SK-N-SH treated with all-trans-retinoic acid at 6 μM for 48 hours (cell line): ENCODE results near the gene CHAF1A.

Experiments used
- ATAC-seq: fragments of 200-7000 bp; cut with Tn5 transposase; 3 replicates; pipeline ENCODE4 v1.9.1; 2020; ENCODE audit warnings: mild to moderate bottlenecking, moderate library complexity
- ARNTL ChIP-seq: fragments of 450-650 bp; formaldehyde crosslinking; IDR thresholded peaks from 2 replicates; pipeline ENCODE4 v1.5.0; 2020; ENCODE audit warnings: low read depth, mild to moderate bottlenecking, moderate library complexity, borderline replicate concordance
- CSDC2 ChIP-seq: fragments of 250-450 bp; sonication (Bioruptor Pico); IDR thresholded peaks from 2 replicates; pipeline ENCODE4 v1.5.0; 2020; ENCODE audit warnings: mild to moderate bottlenecking, moderate library complexity
- ESRRG ChIP-seq: fragments of 250-450 bp; sonication (Bioruptor Pico); IDR thresholded peaks from 2 replicates; pipeline ENCODE4 v1.6.1; 2021; ENCODE audit warnings: mild to moderate bottlenecking
- GLIS3 ChIP-seq: fragments of 250-450 bp; sonication (Bioruptor Pico); IDR thresholded peaks from 2 replicates; pipeline ENCODE4 v1.5.0; 2020; ENCODE audit warnings: mild to moderate bottlenecking, moderate library complexity
- ISL1 ChIP-seq: fragments of 250-450 bp; sonication (Bioruptor Pico); IDR thresholded peaks from 2 replicates; pipeline ENCODE4 v2.1.2; 2022; ENCODE audit warnings: mild to moderate bottlenecking, moderate library complexity
- OSR1 ChIP-seq: fragments of 250-450 bp; sonication (Bioruptor Pico); IDR thresholded peaks from 2 replicates; pipeline ENCODE4 v1.8.0; 2022; ENCODE audit warnings: moderate library complexity, mild to moderate bottlenecking, inconsistent platforms
- PPARA ChIP-seq: fragments of 250-450 bp; sonication (Bioruptor Pico); IDR thresholded peaks from 2 replicates; pipeline ENCODE4 v1.5.0; 2020; ENCODE audit warnings: mild to moderate bottlenecking, borderline replicate concordance
- RARB ChIP-seq: fragments of 250-450 bp; sonication (Bioruptor Pico); IDR thresholded peaks from 2 replicates; pipeline ENCODE4 v1.8.0; 2021; ENCODE audit warnings: mild to moderate bottlenecking, moderate library complexity
- SNAI2 ChIP-seq: fragments of 250-450 bp; sonication (Bioruptor Pico); IDR thresholded peaks from 2 replicates; pipeline ENCODE4 v1.5.0; 2020; ENCODE audit warnings: mild to moderate bottlenecking, moderate library complexity
- TCF4 ChIP-seq: fragments of 250-450 bp; sonication (Bioruptor Pico); IDR thresholded peaks from 2 replicates; pipeline ENCODE4 v1.8.0; 2021; ENCODE audit warnings: mild to moderate bottlenecking, moderate library complexity, borderline replicate concordance
- TOX ChIP-seq: fragments of 250-450 bp; sonication (Bioruptor Pico); IDR thresholded peaks from 2 replicates; pipeline ENCODE4 v1.8.0; 2021; ENCODE audit warnings: mild to moderate bottlenecking, moderate library complexity, borderline replicate concordance
- ZC3H10 ChIP-seq: fragments of 250-450 bp; sonication (Bioruptor Pico); IDR thresholded peaks from 2 replicates; pipeline ENCODE4 v1.5.1; 2021; ENCODE audit warnings: mild to moderate bottlenecking, moderate library complexity
- ZFP3 ChIP-seq: fragments of 250-450 bp; sonication (Bioruptor Pico); IDR thresholded peaks from 2 replicates; pipeline ENCODE4 v1.5.0; 2020; ENCODE audit warnings: mild to moderate bottlenecking, moderate library complexity
- ZFP30 ChIP-seq: fragments of 450-650 bp; formaldehyde crosslinking; IDR thresholded peaks from 2 replicates; pipeline ENCODE4 v1.5.0; 2022; ENCODE audit warnings: mild to moderate bottlenecking, moderate library complexity
- ZNF565 ChIP-seq: fragments of 450-650 bp; formaldehyde crosslinking; conservative IDR thresholded peaks from 2 replicates; pipeline ENCODE4 v1.5.0; 2020; ENCODE audit warnings: low read depth, mild to moderate bottlenecking, moderate library complexity
- ZNF70 ChIP-seq: fragments of 450-650 bp; formaldehyde crosslinking; IDR thresholded peaks from 2 replicates; pipeline ENCODE4 v1.5.0; 2020; ENCODE audit warnings: mild to moderate bottlenecking, moderate library complexity
- ZNF8 ChIP-seq: fragments of 450-650 bp; formaldehyde crosslinking; IDR thresholded peaks from 2 replicates; pipeline ENCODE4 v1.5.0; 2020; ENCODE audit warnings: mild to moderate bottlenecking, moderate library complexity
- TF ChIP-seq, protein P1 (sequence below): fragments of 250-450 bp; sonication (Bioruptor Pico); IDR thresholded peaks from 2 replicates; pipeline ENCODE4 v1.5.1; 2020; ENCODE audit warnings: low read depth, mild to moderate bottlenecking, moderate library complexity
- TF ChIP-seq, protein P2 (sequence below): fragments of 250-450 bp; sonication (Bioruptor Pico); IDR thresholded peaks from 2 replicates; pipeline ENCODE4 v1.5.0; 2020; ENCODE audit warnings: mild to moderate bottlenecking, moderate library complexity
- TF ChIP-seq, protein P3 (sequence below): fragments of 250-450 bp; sonication (Bioruptor Pico); IDR thresholded peaks from 2 replicates; pipeline ENCODE4 v1.8.0; 2020; ENCODE audit warnings: mild to moderate bottlenecking, moderate library complexity, borderline replicate concordance
- TF ChIP-seq, protein P4 (sequence below): fragments of 250-450 bp; sonication (Bioruptor Pico); IDR thresholded peaks from 2 replicates; pipeline ENCODE4 v1.5.1; 2021; ENCODE audit warnings: mild to moderate bottlenecking, moderate library complexity
- TF ChIP-seq, protein P5 (sequence below): fragments of 250-450 bp; sonication (Bioruptor Pico); IDR thresholded peaks from 2 replicates; pipeline ENCODE4 v1.8.0; 2021; ENCODE audit warnings: low read depth, mild to moderate bottlenecking, moderate library complexity, borderline replicate concordance

The CHAF1A gene

DNA sequence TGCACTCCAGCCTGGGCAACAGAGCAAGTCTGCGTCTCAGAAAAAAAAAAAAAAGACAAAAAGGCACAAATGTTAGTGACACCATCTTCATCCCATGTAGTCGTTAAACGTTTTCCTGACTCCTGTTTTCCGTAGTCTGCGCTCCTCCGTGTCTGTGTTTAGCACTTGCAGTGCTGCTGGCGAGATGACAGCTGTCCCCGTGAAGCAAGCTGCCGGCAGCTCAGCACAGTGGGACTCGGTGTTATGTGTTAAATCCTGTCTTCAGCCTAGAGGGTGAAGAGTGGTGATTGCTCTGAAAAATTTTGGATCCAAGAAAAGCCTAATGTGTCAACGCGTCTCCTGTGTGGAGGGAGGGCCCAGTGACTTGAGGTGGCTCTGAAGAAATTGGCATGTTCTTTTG lies 36.8 kb downstream of the CHAF1A start:
- TF ChIP-seq, protein P1, sequence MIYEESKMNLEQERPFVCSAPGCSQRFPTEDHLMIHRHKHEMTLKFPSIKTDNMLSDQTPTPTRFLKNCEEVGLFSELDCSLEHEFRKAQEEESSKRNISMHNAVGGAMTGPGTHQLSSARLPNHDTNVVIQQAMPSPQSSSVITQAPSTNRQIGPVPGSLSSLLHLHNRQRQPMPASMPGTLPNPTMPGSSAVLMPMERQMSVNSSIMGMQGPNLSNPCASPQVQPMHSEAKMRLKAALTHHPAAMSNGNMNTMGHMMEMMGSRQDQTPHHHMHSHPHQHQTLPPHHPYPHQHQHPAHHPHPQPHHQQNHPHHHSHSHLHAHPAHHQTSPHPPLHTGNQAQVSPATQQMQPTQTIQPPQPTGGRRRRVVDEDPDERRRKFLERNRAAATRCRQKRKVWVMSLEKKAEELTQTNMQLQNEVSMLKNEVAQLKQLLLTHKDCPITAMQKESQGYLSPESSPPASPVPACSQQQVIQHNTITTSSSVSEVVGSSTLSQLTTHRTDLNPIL: no peak
- TF ChIP-seq ZFP30 (CRISPR knock-in tag): no peak
- no peak for TF ChIP-seq SNAI2
- no peak for TF ChIP-seq TCF4 (CRISPR knock-in tag)
- no peak for TF ChIP-seq RARB (CRISPR knock-in tag)
- TF ChIP-seq, protein P2, sequence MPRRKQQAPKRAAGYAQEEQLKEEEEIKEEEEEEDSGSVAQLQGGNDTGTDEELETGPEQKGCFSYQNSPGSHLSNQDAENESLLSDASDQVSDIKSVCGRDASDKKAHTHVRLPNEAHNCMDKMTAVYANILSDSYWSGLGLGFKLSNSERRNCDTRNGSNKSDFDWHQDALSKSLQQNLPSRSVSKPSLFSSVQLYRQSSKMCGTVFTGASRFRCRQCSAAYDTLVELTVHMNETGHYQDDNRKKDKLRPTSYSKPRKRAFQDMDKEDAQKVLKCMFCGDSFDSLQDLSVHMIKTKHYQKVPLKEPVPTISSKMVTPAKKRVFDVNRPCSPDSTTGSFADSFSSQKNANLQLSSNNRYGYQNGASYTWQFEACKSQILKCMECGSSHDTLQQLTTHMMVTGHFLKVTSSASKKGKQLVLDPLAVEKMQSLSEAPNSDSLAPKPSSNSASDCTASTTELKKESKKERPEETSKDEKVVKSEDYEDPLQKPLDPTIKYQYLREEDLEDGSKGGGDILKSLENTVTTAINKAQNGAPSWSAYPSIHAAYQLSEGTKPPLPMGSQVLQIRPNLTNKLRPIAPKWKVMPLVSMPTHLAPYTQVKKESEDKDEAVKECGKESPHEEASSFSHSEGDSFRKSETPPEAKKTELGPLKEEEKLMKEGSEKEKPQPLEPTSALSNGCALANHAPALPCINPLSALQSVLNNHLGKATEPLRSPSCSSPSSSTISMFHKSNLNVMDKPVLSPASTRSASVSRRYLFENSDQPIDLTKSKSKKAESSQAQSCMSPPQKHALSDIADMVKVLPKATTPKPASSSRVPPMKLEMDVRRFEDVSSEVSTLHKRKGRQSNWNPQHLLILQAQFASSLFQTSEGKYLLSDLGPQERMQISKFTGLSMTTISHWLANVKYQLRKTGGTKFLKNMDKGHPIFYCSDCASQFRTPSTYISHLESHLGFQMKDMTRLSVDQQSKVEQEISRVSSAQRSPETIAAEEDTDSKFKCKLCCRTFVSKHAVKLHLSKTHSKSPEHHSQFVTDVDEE: no peak
- TF ChIP-seq CSDC2: no peak
- TF ChIP-seq ZC3H10 (CRISPR knock-in tag): no peak
- TF ChIP-seq ZNF70 (CRISPR knock-in tag): no peak
- TF ChIP-seq ARNTL (CRISPR knock-in tag): no peak
- TF ChIP-seq, protein P3, sequence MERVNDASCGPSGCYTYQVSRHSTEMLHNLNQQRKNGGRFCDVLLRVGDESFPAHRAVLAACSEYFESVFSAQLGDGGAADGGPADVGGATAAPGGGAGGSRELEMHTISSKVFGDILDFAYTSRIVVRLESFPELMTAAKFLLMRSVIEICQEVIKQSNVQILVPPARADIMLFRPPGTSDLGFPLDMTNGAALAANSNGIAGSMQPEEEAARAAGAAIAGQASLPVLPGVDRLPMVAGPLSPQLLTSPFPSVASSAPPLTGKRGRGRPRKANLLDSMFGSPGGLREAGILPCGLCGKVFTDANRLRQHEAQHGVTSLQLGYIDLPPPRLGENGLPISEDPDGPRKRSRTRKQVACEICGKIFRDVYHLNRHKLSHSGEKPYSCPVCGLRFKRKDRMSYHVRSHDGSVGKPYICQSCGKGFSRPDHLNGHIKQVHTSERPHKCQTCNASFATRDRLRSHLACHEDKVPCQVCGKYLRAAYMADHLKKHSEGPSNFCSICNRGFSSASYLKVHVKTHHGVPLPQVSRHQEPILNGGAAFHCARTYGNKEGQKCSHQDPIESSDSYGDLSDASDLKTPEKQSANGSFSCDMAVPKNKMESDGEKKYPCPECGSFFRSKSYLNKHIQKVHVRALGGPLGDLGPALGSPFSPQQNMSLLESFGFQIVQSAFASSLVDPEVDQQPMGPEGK (CRISPR knock-in tag): no peak
- no peak for TF ChIP-seq ZFP3
- TF ChIP-seq TOX (CRISPR knock-in tag): no peak
- TF ChIP-seq, protein P4, sequence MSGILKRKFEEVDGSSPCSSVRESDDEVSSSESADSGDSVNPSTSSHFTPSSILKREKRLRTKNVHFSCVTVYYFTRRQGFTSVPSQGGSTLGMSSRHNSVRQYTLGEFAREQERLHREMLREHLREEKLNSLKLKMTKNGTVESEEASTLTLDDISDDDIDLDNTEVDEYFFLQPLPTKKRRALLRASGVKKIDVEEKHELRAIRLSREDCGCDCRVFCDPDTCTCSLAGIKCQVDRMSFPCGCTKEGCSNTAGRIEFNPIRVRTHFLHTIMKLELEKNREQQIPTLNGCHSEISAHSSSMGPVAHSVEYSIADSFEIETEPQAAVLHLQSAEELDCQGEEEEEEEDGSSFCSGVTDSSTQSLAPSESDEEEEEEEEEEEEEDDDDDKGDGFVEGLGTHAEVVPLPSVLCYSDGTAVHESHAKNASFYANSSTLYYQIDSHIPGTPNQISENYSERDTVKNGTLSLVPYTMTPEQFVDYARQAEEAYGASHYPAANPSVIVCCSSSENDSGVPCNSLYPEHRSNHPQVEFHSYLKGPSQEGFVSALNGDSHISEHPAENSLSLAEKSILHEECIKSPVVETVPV (CRISPR knock-in tag): no peak
- TF ChIP-seq PPARA (CRISPR knock-in tag): no peak
- TF ChIP-seq, protein P5, sequence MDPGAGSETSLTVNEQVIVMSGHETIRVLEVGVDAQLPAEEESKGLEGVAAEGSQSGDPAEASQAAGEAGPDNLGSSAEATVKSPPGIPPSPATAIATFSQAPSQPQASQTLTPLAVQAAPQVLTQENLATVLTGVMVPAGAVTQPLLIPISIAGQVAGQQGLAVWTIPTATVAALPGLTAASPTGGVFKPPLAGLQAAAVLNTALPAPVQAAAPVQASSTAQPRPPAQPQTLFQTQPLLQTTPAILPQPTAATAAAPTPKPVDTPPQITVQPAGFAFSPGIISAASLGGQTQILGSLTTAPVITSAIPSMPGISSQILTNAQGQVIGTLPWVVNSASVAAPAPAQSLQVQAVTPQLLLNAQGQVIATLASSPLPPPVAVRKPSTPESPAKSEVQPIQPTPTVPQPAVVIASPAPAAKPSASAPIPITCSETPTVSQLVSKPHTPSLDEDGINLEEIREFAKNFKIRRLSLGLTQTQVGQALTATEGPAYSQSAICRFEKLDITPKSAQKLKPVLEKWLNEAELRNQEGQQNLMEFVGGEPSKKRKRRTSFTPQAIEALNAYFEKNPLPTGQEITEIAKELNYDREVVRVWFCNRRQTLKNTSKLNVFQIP: no peak
- no peak for TF ChIP-seq GLIS3 (CRISPR knock-in tag)
- no peak for TF ChIP-seq ESRRG (CRISPR knock-in tag)
- no peak for ATAC-seq

DNA sequence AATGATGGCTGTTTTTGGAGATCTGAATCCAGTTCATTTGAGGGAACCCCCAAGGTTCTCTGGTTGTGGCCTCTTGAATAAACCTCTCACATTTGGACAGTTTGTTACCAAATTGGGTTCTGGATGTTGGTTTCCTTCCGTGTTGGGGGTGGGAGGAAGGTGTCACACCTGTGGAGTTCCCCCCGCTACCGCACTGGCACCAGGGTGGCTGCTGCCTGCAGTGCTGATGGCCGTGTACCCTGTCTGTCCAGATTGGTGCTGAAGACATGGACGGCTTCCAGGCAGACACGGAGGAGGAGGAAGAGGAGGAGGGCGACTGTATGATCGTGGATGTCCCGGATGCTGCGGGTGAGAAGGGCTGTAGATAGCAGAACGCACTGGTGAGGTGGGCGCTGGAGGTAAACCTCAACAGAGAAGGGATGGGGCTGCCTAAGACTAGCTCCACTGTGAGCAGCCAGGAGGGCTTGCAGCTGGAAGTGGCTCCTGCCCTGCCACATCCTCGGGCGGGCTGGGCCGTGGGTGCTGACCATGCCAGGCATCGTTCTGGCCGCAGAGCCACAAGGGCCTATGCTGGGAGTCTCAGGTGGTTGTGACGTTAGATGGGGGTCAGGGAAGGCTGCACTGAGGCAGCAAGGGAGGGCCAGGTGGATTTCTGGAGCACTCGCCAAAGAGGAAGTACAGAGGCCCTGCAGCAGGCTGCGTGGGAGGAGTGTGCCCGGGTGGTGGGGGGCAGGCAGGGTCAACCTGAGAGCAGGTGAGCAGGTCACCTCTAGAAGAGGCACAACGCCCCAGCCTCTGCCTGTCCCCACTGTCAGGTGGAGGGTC lies 39.8 kb downstream of the CHAF1A start:
- ATAC-seq: no peak; the same call in 2 of the 3 replicates
- no peak for TF ChIP-seq PPARA (CRISPR knock-in tag)

DNA sequence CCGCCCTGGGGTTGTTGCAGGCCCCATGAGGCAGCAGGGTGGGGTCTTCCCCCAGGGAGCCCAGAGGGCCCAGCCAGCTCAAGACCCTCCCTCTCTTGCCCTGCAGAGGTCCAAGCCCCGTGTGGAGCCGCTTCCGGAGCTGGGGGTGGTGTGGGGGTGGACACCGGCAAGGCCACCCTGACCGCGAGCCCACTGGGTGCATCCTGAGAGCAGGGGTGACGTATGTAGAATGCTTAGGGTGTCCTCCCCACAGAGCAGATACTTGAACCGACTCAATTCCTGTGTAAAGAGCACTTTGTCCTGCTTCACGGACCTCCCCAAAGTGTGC lies 40.3 kb downstream of the CHAF1A start:
- no peak for ATAC-seq
- TF ChIP-seq SNAI2 (no peak), GLIS3 (CRISPR knock-in tag) (no peak), TOX (CRISPR knock-in tag) (no peak), CSDC2 (no peak), ZNF70 (CRISPR knock-in tag) (no peak), ISL1 (CRISPR knock-in tag) (no peak), ZNF565 (CRISPR knock-in tag) (no peak), ZFP3 (no peak), RARB (CRISPR knock-in tag) (no peak), OSR1 (CRISPR knock-in tag) (no peak), ZFP30 (CRISPR knock-in tag) (no peak), ARNTL (CRISPR knock-in tag) (no peak), PPARA (CRISPR knock-in tag) (no peak), ESRRG (CRISPR knock-in tag) (no peak), ZNF8 (CRISPR knock-in tag) (no peak)
- TF ChIP-seq, protein P2: no peak
- TF ChIP-seq, protein P5: no peak
